Left ventricle myocardium inferior (tissue), 1 donor: Measurements from ENCODE around the gene NEMP1. TPM values are rescaled to one million over a fixed set of nuclear protein-coding genes. Genes with fewer than 3 reads are reported as not detected.

Source experiments
- DNase-seq: peaks from one replicate; pipeline ENCODE4 v3.0.0-alpha.2; 2020
- H3K27ac ChIP-seq: fragments of 200-600 bp; replicated peaks from 2 replicates; pipeline ENCODE4 v1.8.0; 2021
- H3K27me3 ChIP-seq: fragments of 200-600 bp; 2 replicates; pipeline ENCODE4 v1.8.0; 2021; ENCODE audit warnings: low read depth
- H3K36me3 ChIP-seq: fragments of 200-600 bp; 2 replicates; pipeline ENCODE4 v1.8.0; 2021
- H3K4me1 ChIP-seq: fragments of 200-600 bp; 2 replicates; pipeline ENCODE4 v1.8.0; 2021
- H3K4me3 ChIP-seq: fragments of 200-600 bp; 2 replicates; pipeline ENCODE4 v1.8.0; 2021; ENCODE audit warnings: mild to moderate bottlenecking, moderate library complexity
- H3K9me3 ChIP-seq: fragments of 200-600 bp; replicated peaks from 2 replicates; pipeline ENCODE4 v1.8.0; 2021
- CTCF ChIP-seq: fragments of 200-600 bp; IDR thresholded peaks from 2 replicates; pipeline ENCODE4 v1.8.0; 2021; ENCODE audit warnings: antibody characterized with exemption, mild to moderate bottlenecking, borderline replicate concordance
- intact Hi-C: fragments of 100-400 bp; cut with micrococcal nuclease; formaldehyde crosslinking; loops from one replicate; pipeline ENCODE4 v1.11.0; 2022
- total RNA-seq: library from RNA; stranded (reverse); fragmentation: NEBNext Ultra II Directional; extraction: Animal tissue kit (Norgen Biotek cat#: 25700); gene quantifications from one replicate; pipeline ENCODE4 v1.2.1, GENCODE V29; 2021
- donor health status: DM: no; HTN: yes; CAD: no; lungs with severe emphysema.

Gene NEMP1
- total RNA-seq, 1 donor from 2014 or later: 3.3 TPM

- Histone ChIP-seq H3K4me1 (no peaks in the 10 kb centered on the region), H3K4me3 (no peak overlapping the region), H3K27me3 (peaks cover 37% of the 10 kb centered on the region), H3K9me3 (no peaks in the 10 kb centered on the region), H3K27ac (no peak overlapping the region), H3K36me3 (no peaks in the 10 kb centered on the region)
- intact Hi-C loops: no loop called here
- no peak for TF ChIP-seq CTCF
- DNase-seq: no peak
Measured at GRCh38 chr12:57031789-57032188, 46.8 kb downstream of the NEMP1 start.

- H3K9me3 ChIP-seq: no peaks in the 10 kb centered on the region
- no peaks in the 10 kb centered on the region for H3K36me3 ChIP-seq
- H3K27ac ChIP-seq: no peak overlapping the region
- no peaks in the 10 kb centered on the region for H3K4me1 ChIP-seq
- no peak overlapping the region for H3K4me3 ChIP-seq
- intact Hi-C loops: no loop called here
- peaks cover 43% of the 10 kb centered on the region for H3K27me3 ChIP-seq
- no peak for DNase-seq
- no peak for TF ChIP-seq CTCF
Measured at GRCh38 chr12:57031138-57031725, 47.4 kb downstream of the NEMP1 start.

GRCh38 chr12:57029457-57029856, 49.1 kb downstream of the NEMP1 start:
- H3K36me3 ChIP-seq: no peaks in the 10 kb centered on the region
- intact Hi-C loops: no loop called here
- no peak overlapping the region for H3K4me3 ChIP-seq
- H3K27ac ChIP-seq: no peak overlapping the region
- peaks cover 60% of the 10 kb centered on the region for H3K27me3 ChIP-seq
- DNase-seq: no peak
- H3K4me1 ChIP-seq: no peaks in the 10 kb centered on the region
- no peaks in the 10 kb centered on the region for H3K9me3 ChIP-seq
- TF ChIP-seq CTCF: no peak

- Histone ChIP-seq H3K4me3 (no peak overlapping the region), H3K27me3 (peaks cover 69% of the 10 kb centered on the region), H3K4me1 (no peaks in the 10 kb centered on the region), H3K36me3 (no peaks in the 10 kb centered on the region), H3K9me3 (no peaks in the 10 kb centered on the region), H3K27ac (no peak overlapping the region)
- intact Hi-C loops: no loop called here
- no peak for TF ChIP-seq CTCF
- no peak for DNase-seq
Measured at GRCh38 chr12:57027805-57028153, 50.8 kb downstream of the NEMP1 start.

- no peak for TF ChIP-seq CTCF
- H3K27ac ChIP-seq: no peak overlapping the region
- intact Hi-C loops: no loop called here
- H3K4me1 ChIP-seq: no peaks in the 10 kb centered on the region
- no peak for DNase-seq
- no peaks in the 10 kb centered on the region for H3K9me3 ChIP-seq
- H3K4me3 ChIP-seq: no peak overlapping the region
- H3K36me3 ChIP-seq: no peaks in the 10 kb centered on the region
- peaks cover 69% of the 10 kb centered on the region for H3K27me3 ChIP-seq
Measured at GRCh38 chr12:57027011-57027804, 51.4 kb downstream of the NEMP1 start.
